GM21360 (cell line): ENCODE measurements around the gene PAQR6.

Experiments used
- ATAC-seq: cut with Tn5 transposase; IDR thresholded peaks from one replicate; pipeline ENCODE4 v1.9.1; 2021; ENCODE audit warnings: mild to moderate bottlenecking, moderate library complexity; ENCODE audit not compliant: unreplicated experiment

PAQR6 gene

GRCh38 chr1:156196445-156196844 is 51.4 kb downstream of the PAQR6 start:
- ATAC-seq, result no peak

- ATAC-seq, result no peak
Observed at GRCh38 chr1:156195853-156196252, 52.0 kb downstream of the PAQR6 start.

GRCh38 chr1:156194300-156194652 is 53.6 kb downstream of the PAQR6 start:
- ATAC-seq, result no peak

GRCh38 chr1:156193488-156194299 is 54.2 kb downstream of the PAQR6 start, which contains the start of gene SLC25A44:
TSS of gene SLC25A44 (plus strand) at chr1:156194104. CDS start at chr1:156199848, 5,744 bp downstream.
- ATAC-seq, result peak; percentile 95
